HCT116 (cell line): ENCODE measurements around the gene SLC38A8. TPM values are rescaled to one million over a fixed set of nuclear protein-coding genes. Genes with fewer than 3 reads are reported as not detected.

Experiments
- ATAC-seq: fragments of 200-7000 bp; cut with Tn5 transposase; 2 replicates; pipeline ENCODE4 v1.9.1; 2020; ENCODE audit warnings: mild to moderate bottlenecking, moderate library complexity
- BruUV-seq: library from RNA; stranded (reverse); fragments of 400-500 nt; replicated peaks from 2 replicates; lab custom pipeline; 2021; lab: Mats Ljungman, UMichigan
- CTCF ChIA-PET: fragments of 300-600 bp; sonication (Branson Sonifier 250); formaldehyde crosslinking; loops from one replicate; lab custom pipeline; 2021; ENCODE audit warnings: antibody characterized with exemption; lab: Charles Lee
- POLR2A ChIA-PET: fragments of 300-600, 350-600 bp; sonication (Branson Sonifier 250); formaldehyde crosslinking; loops from one replicate; lab custom pipeline; 2021; ENCODE audit warnings: antibody characterized with exemption; lab: Charles Lee
- RAD21 ChIA-PET, 2 experiments: fragments of 300-600 bp; sonication (Branson Sonifier 250); formaldehyde crosslinking; loops; one replicate each; lab custom pipeline; 2023; ENCODE audit warnings: low total read pairs in 2 of 2; ENCODE audit not compliant: uncharacterized antibody in 2 of 2, unreplicated experiment in 2 of 2, low non-redundant PET in 1 of 2; lab: Charles Lee
- DNase-seq: peaks from one replicate; pipeline ENCODE4 v3.0.0-alpha.2; 2010; ENCODE audit warnings: low read depth, low spot score
- H2AFZ ChIP-seq: fragments of 200-600 bp; shearing (Covaris generic), sonication (generic); 2 replicates; pipeline ENCODE4 v1.6.1; 2017; ENCODE audit warnings: low read depth, mixed run types, mixed read lengths, antibody characterized with exemption, low read length; ENCODE audit not compliant: poor library complexity, severe bottlenecking
- H3K27ac ChIP-seq: 2 replicates; pipeline ENCODE4 v1.5.1; 2012; ENCODE audit warnings: low read depth, low read length
- H3K27me3 ChIP-seq: fragments of 200-600 bp; sonication (generic); 2 replicates; pipeline ENCODE4 v1.6.1; 2016; ENCODE audit warnings: mixed run types, low read length, mixed read lengths; ENCODE audit not compliant: insufficient read depth
- H3K36me3 ChIP-seq, 2 experiments: fragments of 200-500 bp in 1 of 2; fragments of 200-600 bp in 1 of 2; sonication (Bioruptor generic) in 1 of 2; sonication (generic) in 1 of 2; 2 replicates each; pipeline versions ENCODE4 v1.5.1 to v1.6.1; 2014 to 2016; ENCODE audit warnings: low read length in 2 of 2, inconsistent platforms in 1 of 2, mixed read lengths in 1 of 2, mixed run types in 1 of 2; ENCODE audit not compliant: insufficient read depth in 2 of 2, control insufficient read depth in 1 of 2
- H3K4me1 ChIP-seq, 2 experiments: fragments of 200-600 bp in 1 of 2; sonication (generic) in 1 of 2; 2 replicates each; pipeline versions ENCODE4 v1.5.1 to v1.6.1; 2012 to 2017; ENCODE audit warnings: low read length in 2 of 2, inconsistent platforms in 1 of 2, mild to moderate bottlenecking in 1 of 2, mixed read lengths in 1 of 2, mixed run types in 1 of 2, moderate library complexity in 1 of 2; ENCODE audit not compliant: insufficient read depth in 2 of 2, control insufficient read depth in 1 of 2
- H3K4me2 ChIP-seq: fragments of 200-600 bp; sonication (generic); 2 replicates; pipeline ENCODE4 v1.6.1; 2017; ENCODE audit warnings: mixed run types, low read length, mixed read lengths
- H3K4me3 ChIP-seq, 2 experiments: fragments of 200-600 bp in 1 of 2; sonication (generic) in 1 of 2; replicated peaks in 1 of 2; 2 replicates each; pipeline ENCODE4 v1.5.1; 2011 to 2016; ENCODE audit warnings: low read length in 2 of 2, control low read depth in 1 of 2, low read depth in 1 of 2, mild to moderate bottlenecking in 1 of 2, mixed read lengths in 1 of 2, mixed run types in 1 of 2
- H3K79me2 ChIP-seq: fragments of 200-600 bp; sonication (generic); 2 replicates; pipeline ENCODE4 v1.6.1; 2017; ENCODE audit warnings: mild to moderate bottlenecking, mixed run types, low read length, moderate library complexity, mixed read lengths; ENCODE audit not compliant: insufficient read depth
- H3K9ac ChIP-seq: fragments of 200-600 bp; sonication (generic); 2 replicates; pipeline ENCODE4 v1.6.1; 2016; ENCODE audit warnings: low read length, mixed read lengths
- H3K9me2 ChIP-seq: fragments of 200-600 bp; sonication (generic), shearing (Covaris generic); 2 replicates; pipeline ENCODE4 v1.6.1; 2017; ENCODE audit warnings: mixed run types, mild to moderate bottlenecking, moderate library complexity; ENCODE audit not compliant: insufficient read depth
- H3K9me3 ChIP-seq, 2 experiments: fragments of 200-500 bp in 1 of 2; fragments of 200-600 bp in 1 of 2; sonication (Bioruptor generic) in 1 of 2; sonication (generic) in 1 of 2; 2 replicates each; pipeline ENCODE4 v1.6.1; 2014 to 2017; ENCODE audit warnings: low read length in 2 of 2, mixed read lengths in 2 of 2, inconsistent platforms in 1 of 2, low read depth in 1 of 2, mild to moderate bottlenecking in 1 of 2, mixed run types in 1 of 2, moderate library complexity in 1 of 2; ENCODE audit not compliant: control insufficient read depth in 1 of 2, insufficient read depth in 1 of 2
- H4K20me1 ChIP-seq: fragments of 200-600 bp; sonication (generic), shearing (Covaris generic); 2 replicates; pipeline ENCODE4 v1.6.1; 2017; ENCODE audit warnings: mixed run types, mild to moderate bottlenecking, moderate library complexity; ENCODE audit not compliant: insufficient read depth
- EGR1 ChIP-seq: IDR thresholded peaks from 2 replicates; pipeline ENCODE4 v1.6.1; 2012; ENCODE audit warnings: low read depth
- ELF1 ChIP-seq: IDR thresholded peaks from 2 replicates; pipeline ENCODE4 v1.6.1; 2012; ENCODE audit warnings: low read depth, borderline replicate concordance
- FOSL1 ChIP-seq: IDR thresholded peaks from 2 replicates; pipeline ENCODE4 v1.6.1; 2012; ENCODE audit warnings: low read depth
- JUND ChIP-seq: IDR thresholded peaks from 2 replicates; pipeline ENCODE4 v1.6.1; 2012
- MAX ChIP-seq: IDR thresholded peaks from 2 replicates; pipeline ENCODE4 v1.6.1; 2012
- POLR2A ChIP-seq: IDR thresholded peaks from 2 replicates; pipeline ENCODE4 v1.7.0; 2011; ENCODE audit warnings: borderline replicate concordance; ENCODE audit not compliant: insufficient read depth, insufficient read length; ENCODE audit errors: extremely low read depth
- POLR2AphosphoS5 ChIP-seq: IDR thresholded peaks from 2 replicates; pipeline ENCODE4 v1.6.1; 2011; ENCODE audit warnings: mild to moderate bottlenecking, low read depth, low read length, moderate library complexity
- RAD21 ChIP-seq: IDR thresholded peaks from 2 replicates; pipeline ENCODE4 v1.6.1; 2012; ENCODE audit warnings: low read depth, mild to moderate bottlenecking
- SIN3A ChIP-seq: IDR thresholded peaks from 2 replicates; pipeline ENCODE4 v1.6.1; 2012; ENCODE audit warnings: low read depth
- TCF7L2 ChIP-seq: IDR thresholded peaks from 2 replicates; pipeline ENCODE4 v1.7.0; 2011; ENCODE audit warnings: borderline replicate concordance, inconsistent platforms; ENCODE audit not compliant: insufficient read depth, insufficient read length; ENCODE audit errors: extremely low read depth
- ZBTB33 ChIP-seq: IDR thresholded peaks from 2 replicates; pipeline ENCODE4 v1.6.1; 2011; ENCODE audit warnings: mild to moderate bottlenecking, low read length, moderate library complexity; ENCODE audit not compliant: insufficient replicate concordance; ENCODE audit errors: extremely low read depth
- ZFX ChIP-seq: fragments of 450-650 bp; IDR thresholded peaks from 2 replicates; pipeline ENCODE4 v1.6.1; 2017
- ZNF274 ChIP-seq: fragments of 200-500 bp; sonication (Bioruptor generic); IDR thresholded peaks from 2 replicates; pipeline ENCODE4 v1.6.1; 2014; ENCODE audit warnings: mild to moderate bottlenecking, low read depth, low read length, inconsistent platforms
- intact Hi-C: fragments of 100-400 bp; cut with micrococcal nuclease; formaldehyde crosslinking; loops from 2 replicates; pipeline ENCODE4 v1.10.0; 2022
- total RNA-seq: library from RNA; stranded (reverse); gene quantifications from one replicate; pipeline ENCODE4 v1.2.1, GENCODE V29; 2021; ENCODE audit not compliant: unreplicated experiment
- TF ChIP-seq, protein P1 (sequence below), 3 experiments: fragments of 200-600 bp in 1 of 3; sonication (generic) in 1 of 3; IDR thresholded peaks in 2 of 3; conservative IDR thresholded peaks in 1 of 3; 2 replicates each; pipeline ENCODE4 v1.5.1; 2012 to 2017; ENCODE audit warnings: low read depth in 2 of 3, low read length in 2 of 3, antibody characterized with exemption in 1 of 3, borderline replicate concordance in 1 of 3, control low read depth in 1 of 3, mild to moderate bottlenecking in 1 of 3, mixed read lengths in 1 of 3, mixed run types in 1 of 3, moderate library complexity in 1 of 3; ENCODE audit not compliant: insufficient read depth in 1 of 3

The SLC38A8 gene
- total RNA-seq, 1 experiment from 2014 or later = not detected

DNA sequence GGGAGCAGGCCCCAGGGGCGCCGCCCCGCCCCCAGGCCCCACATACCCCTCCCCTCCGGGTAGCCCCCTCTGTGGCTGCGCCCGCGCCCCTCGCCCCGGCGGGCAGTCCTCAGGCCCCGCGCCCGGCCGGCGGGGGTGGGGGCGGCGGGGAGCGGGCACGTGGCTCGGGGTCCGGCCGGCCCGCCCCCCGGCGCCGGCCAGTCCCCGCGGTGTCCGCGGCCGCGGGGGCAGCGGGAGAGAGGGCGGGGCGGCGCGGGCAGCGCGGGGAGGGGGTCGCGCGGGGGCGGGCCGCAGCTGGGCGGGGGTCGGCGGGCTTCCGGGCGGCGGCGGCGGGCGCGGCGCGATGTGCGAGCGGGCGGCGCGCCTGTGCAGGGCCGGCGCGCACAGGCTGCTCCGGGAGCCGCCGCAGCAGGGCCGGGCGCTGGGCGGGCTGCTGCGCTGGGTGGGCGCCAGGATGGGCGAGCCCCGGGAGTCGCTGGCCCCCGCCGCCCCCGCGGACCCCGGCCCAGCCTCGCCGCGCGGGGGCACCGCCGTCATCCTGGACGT lies 74.2 kb downstream of the SLC38A8 start:
- ATAC-seq (peak; percentile 46), DNase-seq (no peak)
- Histone ChIP-seq H3K79me2 (no peaks in the 10 kb centered on the region), H2AFZ (no peak overlapping the region), H3K4me1 (no peaks in the 10 kb centered on the region), H3K9me3 (no peaks in the 10 kb centered on the region), H3K27me3 (no peaks in the 10 kb centered on the region), H3K9me2 (no peaks in the 10 kb centered on the region), H3K4me2 (peak overlapping the region; percentile 52), H4K20me1 (no peaks in the 10 kb centered on the region), H3K4me3 (no peak overlapping the region), H3K27ac (no peak overlapping the region), H3K9ac (no peak overlapping the region), H3K36me3 (0 out of 4 replicates have a peak, but pooled peaks cover 2 to 3% of the 10 kb centered on the region in 2 experiments)
- no TSS peak for BruUV-seq
- ChIA-PET POLR2A (no interaction called here), CTCF (no interaction called here), RAD21 (no interaction called here)
- TF ChIP-seq EGR1 (no peak), MAX (no peak), ZFX (0 out of 2 replicates have a peak, but pooled peaks have one; percentile 13)
- intact Hi-C loops = loop anchor here (1.0 kb wide), 3 partner anchors 80 to 516 kb away; no protein-coding TSS in a partner anchor

GRCh38 chr16:83967838-83968305 lies 74.7 kb downstream of the SLC38A8 start, which contains the start of gene NECAB2:
TSS of gene NECAB2 (plus strand) at chr16:83968244. CDS start at chr16:83968649, 405 bp downstream.
- no peaks in the 10 kb centered on the region for H4K20me1 ChIP-seq
- ChIA-PET POLR2A (no interaction called here), CTCF (no interaction called here)

More at GRCh38 chr16:83967838-83968305, 74.7 kb downstream of the SLC38A8 start, which contains the start of gene NECAB2:
- ATAC-seq (peak; percentile 86), DNase-seq (no peak)
- H3K27me3 ChIP-seq = no peaks in the 10 kb centered on the region
- H3K27ac ChIP-seq = no peak within 1 kb of the TSS
- H3K4me2 ChIP-seq = peak within 1 kb of the TSS; percentile 52
- H3K9me2 ChIP-seq = no peaks in the 10 kb centered on the region
- RAD21 ChIA-PET = no interaction called here
- H3K4me3 ChIP-seq = no peak within 1 kb of the TSS
- intact Hi-C loops = loop anchor here (1.0 kb wide), 3 partner anchors 80 to 516 kb away; no protein-coding TSS in a partner anchor
- H3K4me1 ChIP-seq = no peaks in the 10 kb centered on the region
- no peaks in the 10 kb centered on the region for H3K79me2 ChIP-seq
- no TSS peak for BruUV-seq
- no peak within 1 kb of the TSS for H3K9ac ChIP-seq
- 0 out of 4 replicates have a peak, but pooled peaks cover 2 to 8% of the 10 kb centered on the region in 2 experiments for H3K36me3 ChIP-seq
- no peaks in the 10 kb centered on the region for H3K9me3 ChIP-seq
- no peak within 1 kb of the TSS for H2AFZ ChIP-seq
- TF ChIP-seq TCF7L2 (no peak), ZBTB33 (no peak), ZNF274 (no peak), EGR1 (peak; percentile 68; the same call in 1 of the 2 replicates), SIN3A (no peak), ELF1 (no peak), POLR2A (no peak), JUND (no peak), RAD21 (peak; percentile 83), ZFX (no peak; the same call in 1 of the 2 replicates), FOSL1 (no peak), POLR2AphosphoS5 (peak; percentile 30; the same call in 1 of the 2 replicates)
- TF ChIP-seq, protein P1, sequence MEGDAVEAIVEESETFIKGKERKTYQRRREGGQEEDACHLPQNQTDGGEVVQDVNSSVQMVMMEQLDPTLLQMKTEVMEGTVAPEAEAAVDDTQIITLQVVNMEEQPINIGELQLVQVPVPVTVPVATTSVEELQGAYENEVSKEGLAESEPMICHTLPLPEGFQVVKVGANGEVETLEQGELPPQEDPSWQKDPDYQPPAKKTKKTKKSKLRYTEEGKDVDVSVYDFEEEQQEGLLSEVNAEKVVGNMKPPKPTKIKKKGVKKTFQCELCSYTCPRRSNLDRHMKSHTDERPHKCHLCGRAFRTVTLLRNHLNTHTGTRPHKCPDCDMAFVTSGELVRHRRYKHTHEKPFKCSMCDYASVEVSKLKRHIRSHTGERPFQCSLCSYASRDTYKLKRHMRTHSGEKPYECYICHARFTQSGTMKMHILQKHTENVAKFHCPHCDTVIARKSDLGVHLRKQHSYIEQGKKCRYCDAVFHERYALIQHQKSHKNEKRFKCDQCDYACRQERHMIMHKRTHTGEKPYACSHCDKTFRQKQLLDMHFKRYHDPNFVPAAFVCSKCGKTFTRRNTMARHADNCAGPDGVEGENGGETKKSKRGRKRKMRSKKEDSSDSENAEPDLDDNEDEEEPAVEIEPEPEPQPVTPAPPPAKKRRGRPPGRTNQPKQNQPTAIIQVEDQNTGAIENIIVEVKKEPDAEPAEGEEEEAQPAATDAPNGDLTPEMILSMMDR (IDR thresholded peaks at IDR 0.05 in 2 of 3, conservative IDR thresholded peaks at IDR 0.05 in 1 of 3; ENCODE audit: borderline replicate concordance in 1 of 3, insufficient read depth in 1 of 3, low read depth in 2 of 3, low read length in 2 of 3) = peak; percentile 55 to 79 (median 69); a peak in 5 of 6 replicates
